AG04450 (cell line): ENCODE data around the gene SLF2. TPM values are rescaled to one million over a fixed set of nuclear protein-coding genes. Genes with fewer than 3 reads are reported as not detected.
A peak's percentile ranks its signal among the peaks of the same experiment; 100 is the strongest.

Experiments
- CTCF ChIA-PET: fragments of 300-600, 350-600 bp; formaldehyde crosslinking; extraction: SDS; loops from one replicate; lab custom pipeline; 2022; ENCODE audit warnings: antibody characterized with exemption, inconsistent platforms; lab: Charles Lee
- POLR2A ChIA-PET: fragments of 350-600 bp; formaldehyde crosslinking; extraction: SDS; loops from one replicate; lab custom pipeline; 2021; ENCODE audit warnings: antibody characterized with exemption, inconsistent platforms; lab: Yijun Ruan, JAX
- DNase-seq: peaks from one replicate; pipeline ENCODE4 v3.0.0-alpha.2; 2011; ENCODE audit warnings: low read depth, low spot score
- H3K27ac ChIP-seq: one replicate; pipeline ENCODE4 v1.5.1; 2012; ENCODE audit warnings: low read depth, low read length, control low read depth
- H3K27me3 ChIP-seq: one replicate; pipeline ENCODE4 v1.6.0; 2012; ENCODE audit warnings: low read length; ENCODE audit not compliant: control insufficient read depth, insufficient read depth
- H3K4me3 ChIP-seq: 2 replicates; pipeline ENCODE4 v1.5.1; 2011; ENCODE audit warnings: mild to moderate bottlenecking, low read depth, low read length, control low read depth
- H3K9me3 ChIP-seq: 2 replicates; pipeline ENCODE4 v1.5.1; 2012; ENCODE audit warnings: low read length; ENCODE audit not compliant: control insufficient read depth, insufficient read depth
- CTCF ChIP-seq: IDR thresholded peaks from 2 replicates; pipeline ENCODE4 v1.5.1; 2011; ENCODE audit warnings: low read depth, low read length, control low read depth, inconsistent platforms
- polyA plus RNA-seq: library from polyadenylated mRNA; depleted of rRNA; stranded (reverse); fragments of >200 nt; gene quantifications from 2 replicates; pipeline ENCODE4 v1.2.3, GENCODE V29; 2011

Gene SLF2
- polyA plus RNA-seq, 1 experiment, result 19.0 TPM

DNA sequence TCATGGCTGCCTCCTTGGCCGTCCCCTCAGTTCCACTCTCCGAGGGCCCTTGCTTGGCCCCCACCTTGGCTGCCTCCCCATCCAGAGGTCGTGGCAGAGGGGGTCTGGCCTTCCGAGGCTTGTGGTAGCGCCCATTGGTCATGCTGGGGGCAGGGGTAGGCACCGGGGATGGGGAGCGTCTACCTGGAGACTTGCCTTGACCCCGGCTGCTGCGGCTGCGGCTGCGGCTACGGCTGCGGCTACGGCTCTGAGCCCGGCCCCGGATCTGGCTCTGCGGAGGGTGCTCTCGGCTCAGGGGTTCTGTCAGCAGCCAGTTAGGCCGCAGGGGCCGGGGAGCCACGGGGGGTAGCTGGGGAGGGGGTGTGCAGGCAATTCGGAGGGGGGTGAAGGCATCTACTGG lies 97.6 kb downstream of the SLF2 start:
- CTCF ChIA-PET, result interaction anchor here (0.9 to 2.6 kb wide), 3 partner anchors 9 to 13 kb away, joined by 4 to 16 read pairs (median 9); partner anchors contain the start of gene LZTS2
- no peak for TF ChIP-seq CTCF
- Histone ChIP-seq H3K9me3 (no peaks in the 10 kb centered on the region; the same call in 1 of the 2 replicates), H3K27me3 (no peaks in the 10 kb centered on the region), H3K4me3 (no peak overlapping the region), H3K27ac (no peak overlapping the region)
- POLR2A ChIA-PET, result interaction anchor here (1.1 kb wide), 1 partner anchor 11 kb away, joined by 3 read pairs; the partner anchor contains the start of gene LZTS2
- DNase-seq, result no peak

DNA sequence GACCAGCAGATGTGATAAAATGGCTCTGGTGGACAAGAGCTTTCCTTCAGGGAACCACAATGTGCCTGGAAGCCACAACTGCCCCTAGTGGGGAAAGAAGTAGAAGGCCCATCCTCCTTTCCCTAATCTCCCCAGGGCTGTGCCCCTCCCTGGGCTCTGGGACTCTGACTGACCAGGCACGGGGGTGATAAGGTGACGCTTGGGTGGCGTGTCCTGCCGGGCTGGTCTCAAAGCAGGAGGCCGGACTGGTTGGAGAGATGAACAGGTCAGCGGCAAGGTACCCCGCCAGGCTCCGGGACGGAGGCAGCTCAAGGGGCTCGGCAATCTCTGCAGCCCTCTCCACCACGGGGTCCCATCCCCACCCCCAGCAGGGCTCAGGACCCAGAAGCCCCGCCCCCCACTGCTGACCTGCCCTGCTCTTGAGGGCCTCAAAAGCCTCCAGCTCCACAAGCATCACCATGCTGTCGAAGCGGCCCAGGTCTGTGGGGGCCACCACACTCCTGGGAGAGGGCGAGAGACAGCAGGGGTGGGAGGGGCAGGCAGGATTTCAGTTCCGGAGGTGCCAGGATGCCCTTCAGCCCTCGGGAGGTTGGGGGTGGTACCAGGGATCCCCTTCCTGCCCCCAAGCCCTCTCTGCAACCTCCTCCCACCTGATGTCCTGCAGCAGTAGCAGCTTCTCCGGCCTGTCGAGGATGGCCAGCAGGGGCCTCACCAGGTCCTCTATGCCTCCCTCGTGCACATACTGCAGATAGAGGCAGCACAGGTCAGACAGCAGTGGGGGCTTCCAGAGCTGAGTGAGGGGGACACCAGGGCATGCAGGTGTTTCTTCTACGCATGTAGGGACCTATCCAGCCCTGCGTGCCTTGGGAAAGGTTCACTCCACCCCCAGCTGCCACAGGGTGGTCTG lies 99.0 kb downstream of the SLF2 start:
- no peak overlapping the region for H3K4me3 ChIP-seq
- DNase-seq, result no peak
- H3K9me3 ChIP-seq, result no peaks in the 10 kb centered on the region; the same call in 1 of the 2 replicates
- no peaks in the 10 kb centered on the region for H3K27me3 ChIP-seq
- CTCF ChIA-PET, result interaction anchor here (0.7 to 2.6 kb wide), 10 partner anchors 9 to 58 kb away, joined by 3 to 16 read pairs (median 4); partner anchors contain the start of gene LZTS2
- POLR2A ChIA-PET, result no interaction called here
- peak; percentile 60 for TF ChIP-seq CTCF
- H3K27ac ChIP-seq, result no peak overlapping the region

- CTCF ChIA-PET, result interaction anchor here (0.7 to 2.3 kb wide), 4 partner anchors 10 to 57 kb away, joined by 3 to 16 read pairs (median 6); partner anchors contain the start of gene LZTS2
- Histone ChIP-seq H3K9me3 (no peaks in the 10 kb centered on the region; the same call in 1 of the 2 replicates), H3K27ac (peak overlapping the region; percentile 75), H3K27me3 (no peaks in the 10 kb centered on the region), H3K4me3 (no peak overlapping the region)
- TF ChIP-seq CTCF, result peak; percentile 79
- DNase-seq, result peak; percentile 79
- POLR2A ChIA-PET, result no interaction called here
Observed at GRCh38 chr10:101012525-101013364, 100.0 kb downstream of the SLF2 start.

DNA sequence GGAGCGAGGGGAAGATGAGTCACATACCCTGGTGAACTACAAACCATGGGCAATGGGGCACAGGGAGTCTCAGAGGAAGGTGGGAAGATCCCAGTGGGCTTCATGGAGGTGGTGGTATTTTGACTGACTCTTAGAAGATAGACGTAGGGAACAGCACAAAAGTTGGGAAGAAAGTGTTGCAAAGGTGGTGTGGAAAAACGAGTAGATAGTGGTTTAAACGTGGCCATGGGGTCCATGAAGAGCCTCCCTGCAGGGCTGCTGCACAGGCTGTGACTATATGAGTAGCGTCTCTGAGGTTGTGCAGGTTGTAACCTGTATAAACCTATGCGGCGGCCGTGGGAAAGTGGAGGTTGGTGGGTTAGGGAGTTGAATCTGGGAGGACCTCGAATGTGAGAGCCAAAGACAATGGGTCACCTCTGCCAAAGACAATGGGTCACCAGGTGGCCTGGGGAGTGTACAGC lies 100.6 kb downstream of the SLF2 start:
- H3K27ac ChIP-seq, result peak overlapping the region; percentile 75
- H3K4me3 ChIP-seq, result no peak overlapping the region
- no peak for TF ChIP-seq CTCF
- ChIA-PET POLR2A (no interaction called here), CTCF (interaction anchor here (0.6 to 6.6 kb wide), 16 partner anchors 10 to 134 kb away, joined by 3 to 271 read pairs (median 6); partner anchors contain the start of genes LZTS2, MRPL43, PDZD7 and SFXN3)
- H3K9me3 ChIP-seq, result no peaks in the 10 kb centered on the region; the same call in 1 of the 2 replicates
- no peaks in the 10 kb centered on the region for H3K27me3 ChIP-seq
- DNase-seq, result no peak
